ENCODE results near the gene TMEM178A.

DNA sequence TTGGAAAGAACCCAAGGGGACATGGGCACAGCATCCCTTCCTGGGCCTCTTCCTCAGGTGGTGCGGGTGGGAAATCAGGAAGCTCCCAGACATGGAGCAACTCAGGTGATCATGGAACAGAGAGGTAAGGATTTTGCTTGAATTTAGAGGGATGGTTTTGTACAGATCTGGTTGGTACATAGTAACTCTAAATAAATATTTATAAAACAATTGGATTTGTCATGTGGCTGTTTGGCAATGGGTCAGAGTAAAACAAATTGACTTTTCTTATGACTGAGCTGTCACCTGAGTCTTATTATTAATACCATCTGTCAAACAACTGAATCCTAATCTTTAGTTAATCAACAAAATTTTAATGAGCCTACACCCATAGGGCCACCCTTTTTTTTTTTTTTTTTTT, 19.4 kb upstream of the TMEM178A start:
- TF ChIP-seq YY1 (IDR thresholded peaks at IDR 0.05; ENCODE audit: low read depth, low read length) (no peak), USF2 (IDR thresholded peaks at IDR 0.05; ENCODE audit: low read length) (no peak), JUN (IDR thresholded peaks at IDR 0.05; ENCODE audit: low read depth, low read length) (no peak), RAD21 (IDR thresholded peaks at IDR 0.05 in 1 of 2, conservative IDR thresholded peaks at IDR 0.05 in 1 of 2; ENCODE audit: low read depth in 2 of 2, low read length in 2 of 2) (no peak), POLR2A (IDR thresholded peaks at IDR 0.05; ENCODE audit: control extremely low read depth in 1 of 2, low read depth in 2 of 2, low read length in 2 of 2) (no peak), TAF1 (IDR thresholded peaks at IDR 0.05; ENCODE audit: low read depth, low read length) (no peak)
- TF ChIP-seq, protein P1, sequence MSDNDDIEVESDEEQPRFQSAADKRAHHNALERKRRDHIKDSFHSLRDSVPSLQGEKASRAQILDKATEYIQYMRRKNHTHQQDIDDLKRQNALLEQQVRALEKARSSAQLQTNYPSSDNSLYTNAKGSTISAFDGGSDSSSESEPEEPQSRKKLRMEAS (IDR thresholded peaks at IDR 0.05) = no peak
- TF ChIP-seq, protein P2, sequence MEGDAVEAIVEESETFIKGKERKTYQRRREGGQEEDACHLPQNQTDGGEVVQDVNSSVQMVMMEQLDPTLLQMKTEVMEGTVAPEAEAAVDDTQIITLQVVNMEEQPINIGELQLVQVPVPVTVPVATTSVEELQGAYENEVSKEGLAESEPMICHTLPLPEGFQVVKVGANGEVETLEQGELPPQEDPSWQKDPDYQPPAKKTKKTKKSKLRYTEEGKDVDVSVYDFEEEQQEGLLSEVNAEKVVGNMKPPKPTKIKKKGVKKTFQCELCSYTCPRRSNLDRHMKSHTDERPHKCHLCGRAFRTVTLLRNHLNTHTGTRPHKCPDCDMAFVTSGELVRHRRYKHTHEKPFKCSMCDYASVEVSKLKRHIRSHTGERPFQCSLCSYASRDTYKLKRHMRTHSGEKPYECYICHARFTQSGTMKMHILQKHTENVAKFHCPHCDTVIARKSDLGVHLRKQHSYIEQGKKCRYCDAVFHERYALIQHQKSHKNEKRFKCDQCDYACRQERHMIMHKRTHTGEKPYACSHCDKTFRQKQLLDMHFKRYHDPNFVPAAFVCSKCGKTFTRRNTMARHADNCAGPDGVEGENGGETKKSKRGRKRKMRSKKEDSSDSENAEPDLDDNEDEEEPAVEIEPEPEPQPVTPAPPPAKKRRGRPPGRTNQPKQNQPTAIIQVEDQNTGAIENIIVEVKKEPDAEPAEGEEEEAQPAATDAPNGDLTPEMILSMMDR (IDR thresholded peaks at IDR 0.05; ENCODE audit: control extremely low read depth in 1 of 3, insufficient read depth in 1 of 3, low read depth in 1 of 3, low read length in 3 of 3) = no peak

Data from H1 (cell line).